Measurements from ENCODE around the gene ACTR1B. TPM values are rescaled to one million over a fixed set of nuclear protein-coding genes. Genes with fewer than 3 reads are reported as not detected.

The ACTR1B gene
- total RNA-seq (2021) (58.2 to 71.8 TPM (median 70.4 TPM) in 3 replicates), Bru-seq, nascent RNA (percentile 79 among the genes with signal in this experiment)
- long read RNA-seq, experiment 1, transcript ACTR1B-201 (11 exons, 2,243 nt): major isoform, 62 of 110 reads
- long read RNA-seq, experiment 1, partial matches to known transcripts: 12 of 110 reads
- long read RNA-seq, experiment 1, other reads (novel, unspliced or antisense): 36 of 110 reads
- long read RNA-seq, experiment 2, transcript ACTR1B-201 (11 exons, 2,243 nt): major isoform, 35 of 78 reads
- long read RNA-seq, experiment 2, partial matches to known transcripts: 21 of 78 reads
- long read RNA-seq, experiment 2, other reads (novel, unspliced or antisense): 22 of 78 reads
- long read RNA-seq, experiment 3, partial matches to known transcripts: 14 of 15 reads
- long read RNA-seq, experiment 3, other reads (novel, unspliced or antisense): 0 of 15 reads

GRCh38 chr2:97663962-97664635 is at the start of gene ACTR1B:
Gene ACTR1B, minus strand, starts transcription at chr2:97664044. Its CDS starts 154 bp downstream, at chr2:97663890.
- Mint-ChIP-seq H3K27me3 (ENCODE audit: low read depth) (no peaks in the 10 kb centered on the region), H3K4me3 (peak within 1 kb of the TSS; percentile 93), H3K4me1 (peaks cover 26% of the 10 kb centered on the region), H3K36me3 (0 out of 2 replicates have a peak, but pooled peaks cover 2% of the 10 kb centered on the region), H3K9me3 (no peaks in the 10 kb centered on the region; the same call in 1 of the 2 replicates), H3K27ac (peak within 1 kb of the TSS; percentile 97)
- CTCF ChIA-PET: interaction anchor here (0.6 to 5.0 kb wide), 17 partner anchors 9 to 723 kb away, joined by 3 to 99 read pairs (median 6); partner anchors contain the start of gene COX5B
- POLR2A ChIA-PET: interaction anchor here (0.6 to 2.7 kb wide), 8 partner anchors 11 to 85 kb away, joined by 3 to 23 read pairs (median 4); partner anchors contain the start of genes ANKRD36B and COX5B
- peak; percentile 91 for ATAC-seq
- peak; percentile 98 for DNase-seq (ENCODE audit: low spot score)
- no peak for TF ChIP-seq KAT7 (CRISPR knock-in tag; IDR thresholded peaks at IDR 0.05; ENCODE audit: borderline replicate concordance)
- TF ChIP-seq MAX (CRISPR knock-in tag; IDR thresholded peaks at IDR 0.05): peak; percentile 69
- TF ChIP-seq SP1 (CRISPR knock-in tag; conservative IDR thresholded peaks at IDR 0.05): peak; percentile 81
- TF ChIP-seq TEAD4 (CRISPR knock-in tag; IDR thresholded peaks at IDR 0.05): no peak
- TF ChIP-seq ZBTB21 (CRISPR knock-in tag; IDR thresholded peaks at IDR 0.05; ENCODE audit: borderline replicate concordance): no peak; the same call in 1 of the 2 replicates
- peak; percentile 19; the same call in 1 of the 2 replicates for TF ChIP-seq USF1 (CRISPR knock-in tag; IDR thresholded peaks at IDR 0.05)
- no peak for TF ChIP-seq NFE2L1 (CRISPR knock-in tag; IDR thresholded peaks at IDR 0.05)
- peak; percentile 89 for TF ChIP-seq NFYB (CRISPR knock-in tag; conservative IDR thresholded peaks at IDR 0.05; ENCODE audit: low read depth)
- TF ChIP-seq HMGXB4 (CRISPR knock-in tag; IDR thresholded peaks at IDR 0.05): no peak
- TF ChIP-seq FOXP4 (CRISPR knock-in tag; IDR thresholded peaks at IDR 0.05): no peak; the same call in 1 of the 2 replicates
- no peak for TF ChIP-seq ZNF281 (CRISPR knock-in tag; IDR thresholded peaks at IDR 0.05)
- TF ChIP-seq ZNF423 (CRISPR knock-in tag; IDR thresholded peaks at IDR 0.05): no peak
- no peak for TF ChIP-seq NFATC4 (CRISPR knock-in tag; IDR thresholded peaks at IDR 0.05)
- TF ChIP-seq ZMAT4 (CRISPR knock-in tag; IDR thresholded peaks at IDR 0.05): no peak
- no peak for TF ChIP-seq ZNF219 (CRISPR knock-in tag; IDR thresholded peaks at IDR 0.05; ENCODE audit: borderline replicate concordance)
- no peak for TF ChIP-seq ZNF317 (CRISPR knock-in tag; IDR thresholded peaks at IDR 0.05; ENCODE audit: borderline replicate concordance, low read depth)
- TF ChIP-seq ZNF416 (CRISPR knock-in tag; IDR thresholded peaks at IDR 0.05): no peak
- TF ChIP-seq ATF6 (CRISPR knock-in tag; IDR thresholded peaks at IDR 0.05): no peak
- TF ChIP-seq ATF3 (CRISPR knock-in tag; conservative IDR thresholded peaks at IDR 0.05): no peak
- no peak for TF ChIP-seq ZNF425 (CRISPR knock-in tag; conservative IDR thresholded peaks at IDR 0.05)
- TF ChIP-seq JUN (CRISPR knock-in tag; IDR thresholded peaks at IDR 0.05): peak; percentile 50; the same call in 1 of the 2 replicates
- TF ChIP-seq SMAD4 (CRISPR knock-in tag; IDR thresholded peaks at IDR 0.05): no peak
- 0 out of 2 replicates have a peak, but pooled peaks have one; percentile 13 for TF ChIP-seq FOXK1 (CRISPR knock-in tag; IDR thresholded peaks at IDR 0.05)

All from WTC11 (cell line).